D341Med (cell line): ENCODE measurements around the gene CYBA.

Experiments
- DNase-seq: peaks from one replicate; pipeline ENCODE4 v3.0.0; 2012; ENCODE audit warnings: low spot score

Gene CYBA

GRCh38 chr16:88662843-88663606 is 12.2 kb upstream of the CYBA start, which contains the start of gene MVD:
MVD (minus strand) TSS chr16:88663091; CDS start chr16:88663080, 11 bp downstream.
- peak; percentile 99 for DNase-seq

- no peak for DNase-seq
Measured at GRCh38 chr16:88662222-88662842, 11.5 kb upstream of the CYBA start.

- DNase-seq, result no peak
Measured at GRCh38 chr16:88661468-88661867, 10.6 kb upstream of the CYBA start.

- no peak for DNase-seq
Measured at GRCh38 chr16:88659160-88659559, 8.3 kb upstream of the CYBA start.

GRCh38 chr16:88658714-88659113 is 7.9 kb upstream of the CYBA start:
- no peak for DNase-seq

GRCh38 chr16:88657371-88657770 is 6.5 kb upstream of the CYBA start:
- DNase-seq, result no peak

GRCh38 chr16:88656291-88656980 is 5.6 kb upstream of the CYBA start:
- DNase-seq, result no peak

- DNase-seq, result no peak
Measured at GRCh38 chr16:88655733-88656281, 5.0 kb upstream of the CYBA start.

- no peak for DNase-seq
Measured at GRCh38 chr16:88655053-88655732, 4.3 kb upstream of the CYBA start.

GRCh38 chr16:88654363-88655052 is 3.7 kb upstream of the CYBA start:
- DNase-seq, result no peak

- DNase-seq, result no peak
Measured at GRCh38 chr16:88653596-88654362, 2.9 kb upstream of the CYBA start.

GRCh38 chr16:88653101-88653500 is 2.2 kb upstream of the CYBA start:
- DNase-seq, result no peak

GRCh38 chr16:88652762-88653063 is 1.9 kb upstream of the CYBA start:
- DNase-seq, result no peak

- DNase-seq, result no peak
Measured at GRCh38 chr16:88651989-88652761, 1.3 kb upstream of the CYBA start.

GRCh38 chr16:88651276-88651988 is 579 bp upstream of the CYBA start:
- no peak for DNase-seq

- no peak for DNase-seq
Measured at GRCh38 chr16:88649924-88650748, 717 bp downstream of the CYBA start.

- no peak for DNase-seq
Measured at GRCh38 chr16:88649195-88649923, 1.5 kb downstream of the CYBA start.
